ENCODE data around the gene UFM1. TPM values are rescaled to one million over a fixed set of nuclear protein-coding genes. Genes with fewer than 3 reads are reported as not detected.

Gene UFM1
- total and polyA plus RNA-seq, 2 donors (not counting 3 experiments of a cell fraction or from before 2014, with no cell fraction given) = 16.8 to 51.5 TPM

GRCh38 chr13:38334845-38335244 is 14.8 kb upstream of the UFM1 start:
- no peaks in the 10 kb centered on the region for H4K20me1 ChIP-seq (replicated peaks; ENCODE audit: control insufficient read depth, extremely low read depth, insufficient read depth, low read length)
- no peak overlapping the region for H3K4me3 ChIP-seq (replicated peaks in 1 of 3; ENCODE audit: insufficient read depth in 1 of 3, low read depth in 1 of 3, low read length in 3 of 3)
- H3K9ac ChIP-seq (replicated peaks; ENCODE audit: extremely low read depth, insufficient read depth, low read length) = no peak overlapping the region
- no peaks in the 10 kb centered on the region for H3K27me3 ChIP-seq (ENCODE audit: control insufficient read depth in 2 of 2, insufficient read depth in 2 of 2, low read length in 2 of 2)
- TF ChIP-seq MYC (IDR thresholded peaks at IDR 0.05; ENCODE audit: low read depth, low read length) = no peak
- TF ChIP-seq MAX (IDR thresholded peaks at IDR 0.05; ENCODE audit: insufficient read depth, insufficient read length) = no peak
- no peak for TF ChIP-seq JUN (IDR thresholded peaks at IDR 0.05; ENCODE audit: borderline replicate concordance, insufficient read depth, insufficient read length, low read depth)
- TF ChIP-seq CTCF (IDR thresholded peaks at IDR 0.05; ENCODE audit: extremely low read depth in 1 of 2, insufficient read depth in 1 of 2, low read depth in 1 of 2, low read length in 2 of 2) = no peak
- no peak for TF ChIP-seq POLR2A (IDR thresholded peaks at IDR 0.05; ENCODE audit: low read depth, low read length)
- no peak for TF ChIP-seq FOS (IDR thresholded peaks at IDR 0.05; ENCODE audit: borderline replicate concordance, insufficient read depth, low read length)
- TF ChIP-seq POLR2AphosphoS5 (IDR thresholded peaks at IDR 0.05; ENCODE audit: insufficient read depth, low read depth, low read length) = no peak
- TF ChIP-seq EZH2 (IDR thresholded peaks at IDR 0.05; ENCODE audit: borderline replicate concordance, low read depth, low read length, severe bottlenecking) = no peak
- TF ChIP-seq GATA2 (IDR thresholded peaks at IDR 0.05; ENCODE audit: insufficient read depth, insufficient read length, low read depth, low read length) = no peak
- intact Hi-C loops (cut with micrococcal nuclease) = no loop called here
- H3K4me2 ChIP-seq (ENCODE audit: insufficient read depth, low read length) = no peak overlapping the region
- no peaks in the 10 kb centered on the region for H3K9me3 ChIP-seq (replicated peaks; ENCODE audit: control insufficient read depth, insufficient read depth, low read length)
- FAIRE-seq (no peak), DNase-seq (ENCODE audit: low read depth, low spot score) (no peak)
- no peak overlapping the region for H2AFZ ChIP-seq (ENCODE audit: low read depth, low read length)
- no TSS peak for BruUV-seq (replicated peaks)
- H3K9me1 ChIP-seq (replicated peaks; ENCODE audit: control insufficient read depth, extremely low read depth, insufficient read depth, low read length) = no peaks in the 10 kb centered on the region
- dilution Hi-C loops (cut with MboI; ENCODE audit: extremely low pct_ligation_motif_present, low sequenced_read_pairs) = no loop called here
- H3K36me3 ChIP-seq (ENCODE audit: control insufficient read depth in 2 of 2, extremely low read depth in 1 of 2, insufficient read depth in 2 of 2, low read length in 2 of 2) = no peaks in the 10 kb centered on the region
- ChIA-PET CTCF (no interaction called here), POLR2A (no interaction called here)
- no peaks in the 10 kb centered on the region for H3K4me1 ChIP-seq (ENCODE audit: control insufficient read depth, extremely low read depth, insufficient read depth, low read length)
- no peak overlapping the region for H3K27ac ChIP-seq (ENCODE audit: insufficient read depth, low read depth, low read length)
- no peaks in the 10 kb centered on the region for H3K79me2 ChIP-seq (ENCODE audit: control insufficient read depth, insufficient read depth, low read length)

Data from endothelial cell of umbilical vein (primary cell).